ELF-1 (cell line): ENCODE measurements around the gene MACF1.
A peak's percentile ranks its signal among the peaks of the same experiment; 100 is the strongest.
"Not testable (repeated sequence)": the region's sequence is repeated elsewhere in the genome, so short reads cannot be mapped to it uniquely, and the experiment has no call there.

Experiments
- DNase-seq: peaks from one replicate; pipeline ENCODE4 v3.0.0-alpha.2; 2016; ENCODE audit warnings: low read depth, low spot score

Gene MACF1

GRCh38 chr1:39178541-39179431, 25.7 kb upstream of the MACF1 start:
- DNase-seq = no peak

GRCh38 chr1:39181311-39181710, 23.2 kb upstream of the MACF1 start:
- DNase-seq = no peak

DNA sequence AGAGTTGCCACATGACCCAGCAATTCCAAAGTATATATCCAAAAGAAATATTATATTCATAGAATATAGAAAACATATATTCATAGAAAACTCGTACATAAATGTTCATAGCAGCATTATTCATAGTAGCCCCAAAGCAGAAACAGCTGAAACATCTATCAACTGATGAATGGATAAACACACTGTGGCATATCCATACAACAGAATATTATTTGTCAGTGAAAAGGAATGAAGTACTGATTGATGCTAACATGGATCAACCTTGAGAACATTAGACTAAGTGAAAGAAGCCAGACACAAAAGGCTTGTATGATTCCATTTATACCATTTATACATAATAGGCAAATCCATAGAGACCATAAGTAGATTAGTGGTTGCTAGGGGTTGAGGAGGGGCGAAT, 21.7 kb upstream of the MACF1 start:
- DNase-seq = no peak

GRCh38 chr1:39183503-39184353, 20.8 kb upstream of the MACF1 start:
- peak; percentile 80 for DNase-seq

GRCh38 chr1:39184354-39184818, 20.1 kb upstream of the MACF1 start:
- DNase-seq = no peak

DNA sequence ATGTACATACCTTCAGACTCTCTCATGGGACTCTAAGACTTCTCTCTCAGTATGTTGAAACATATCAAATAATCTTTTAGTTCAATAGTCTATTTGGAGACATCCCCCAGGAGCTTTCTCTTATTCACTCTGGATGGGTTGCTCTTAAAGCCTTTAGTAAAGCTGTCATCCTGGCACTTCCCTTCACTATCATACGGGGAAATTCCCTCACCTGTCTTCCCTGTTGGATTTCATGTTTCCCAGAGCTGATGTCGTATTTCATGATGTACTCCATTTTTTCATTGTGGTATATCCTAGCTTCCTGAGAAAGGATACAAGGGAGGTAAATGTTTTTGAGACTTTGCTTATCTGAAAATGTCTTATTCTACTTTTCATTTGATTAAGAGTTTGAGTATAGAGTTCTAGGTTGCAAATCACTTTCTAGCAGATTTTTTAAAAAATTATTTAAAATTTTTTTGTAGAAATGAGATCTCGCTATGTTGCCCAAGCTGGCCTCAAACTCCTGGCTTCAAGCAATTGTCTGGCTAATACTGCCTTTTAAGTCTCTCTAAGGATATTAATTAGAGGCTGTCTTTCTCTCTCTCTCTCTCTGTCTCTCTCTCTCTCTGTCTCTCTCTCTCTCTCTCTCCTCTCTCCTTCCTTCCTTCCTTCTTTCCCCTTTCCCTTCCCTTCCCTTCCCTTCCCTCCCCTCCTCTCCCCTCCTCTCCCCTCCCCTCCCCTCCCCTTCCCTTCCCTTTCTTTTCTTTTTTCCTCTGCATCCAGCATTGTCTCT, 17.0 kb upstream of the MACF1 start:
- no peak for DNase-seq

- DNase-seq = no peak
Observed at GRCh38 chr1:39189592-39190041, 14.9 kb upstream of the MACF1 start.

GRCh38 chr1:39190096-39190495, 14.4 kb upstream of the MACF1 start:
- DNase-seq = no peak

GRCh38 chr1:39194398-39195051, 10.0 kb upstream of the MACF1 start:
- DNase-seq = no peak

DNA sequence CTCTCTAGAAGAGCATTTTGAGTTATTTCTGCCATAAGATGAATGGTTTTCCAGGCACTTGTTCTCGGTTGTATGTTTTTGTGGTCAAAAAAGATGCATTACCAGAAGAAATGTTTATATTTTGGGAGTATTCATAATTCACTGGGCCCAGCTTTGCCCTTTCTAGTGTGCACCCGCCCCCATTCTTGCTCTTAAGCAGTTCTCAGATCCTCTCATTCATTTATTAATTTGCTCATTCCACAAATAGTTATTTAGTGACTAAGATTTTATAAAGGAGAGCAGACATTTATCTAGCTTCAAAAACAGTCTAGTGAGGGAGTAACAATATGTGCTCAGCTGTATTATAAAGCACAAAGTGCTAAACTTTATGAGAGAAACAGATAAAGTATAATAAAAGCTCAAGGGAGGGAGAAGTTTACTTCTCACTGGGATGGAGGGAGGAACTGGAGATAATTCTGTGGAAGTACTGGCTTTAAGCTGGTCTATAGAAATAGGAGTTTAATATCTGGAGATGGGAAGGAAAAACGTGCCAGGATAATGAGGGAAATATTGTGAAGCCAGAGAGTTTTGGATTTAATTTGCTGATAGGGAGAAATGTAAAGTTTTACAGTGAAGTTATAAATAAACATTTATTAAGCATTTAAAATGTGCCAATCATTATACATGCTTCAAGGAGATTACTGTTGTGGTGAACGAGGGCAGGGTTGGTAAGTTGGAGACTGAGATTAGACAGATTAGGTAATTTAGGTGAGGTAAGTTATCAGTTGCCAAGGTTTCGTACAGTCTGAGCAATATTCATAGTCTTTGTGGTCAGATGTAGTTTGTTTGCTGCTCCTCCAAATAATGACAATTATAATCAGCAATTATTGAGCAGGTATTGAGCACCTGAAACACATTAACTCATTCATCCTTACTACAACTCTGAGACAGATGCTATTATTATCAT, 9.1 kb upstream of the MACF1 start:
- DNase-seq = no peak

GRCh38 chr1:39196244-39197215, 8.0 kb upstream of the MACF1 start:
- DNase-seq = no peak

- no peak for DNase-seq
Observed at GRCh38 chr1:39199593-39199992, 4.9 kb upstream of the MACF1 start.

- DNase-seq = peak; percentile 95
Observed at GRCh38 chr1:39205102-39205780, 746 bp downstream of the MACF1 start.

DNA sequence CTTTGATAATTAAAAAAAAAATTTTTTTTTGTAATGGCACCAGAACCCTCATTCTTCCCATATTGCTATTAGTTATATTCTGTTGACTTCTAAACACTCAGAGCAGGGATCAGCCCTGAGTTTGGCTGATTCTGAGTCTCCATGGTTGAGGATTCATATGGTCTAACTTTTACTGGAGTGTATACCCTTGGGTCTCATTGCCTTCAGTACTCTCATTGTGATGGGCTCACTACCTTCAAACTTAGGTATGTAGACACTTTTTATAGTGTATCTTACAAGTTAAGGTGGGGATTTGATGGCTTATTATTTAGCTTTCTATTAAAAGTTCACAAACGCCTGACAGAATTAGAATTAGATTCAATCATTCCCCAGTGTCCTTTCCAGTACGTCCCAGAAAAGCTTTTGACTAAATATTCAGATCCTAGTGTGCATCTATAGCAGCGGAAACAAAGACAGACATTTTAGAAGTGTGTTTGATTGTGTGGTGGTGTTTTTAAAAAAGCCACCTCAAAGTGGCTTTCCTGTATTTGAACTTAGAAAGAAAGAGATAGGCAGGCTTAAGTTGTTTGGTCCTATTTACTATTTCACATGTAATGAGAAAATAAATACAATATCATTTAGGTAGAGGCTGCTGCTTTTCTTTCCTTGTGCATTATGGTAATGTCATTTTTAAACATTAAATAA, 1.4 kb downstream of the MACF1 start:
- DNase-seq = no peak

DNA sequence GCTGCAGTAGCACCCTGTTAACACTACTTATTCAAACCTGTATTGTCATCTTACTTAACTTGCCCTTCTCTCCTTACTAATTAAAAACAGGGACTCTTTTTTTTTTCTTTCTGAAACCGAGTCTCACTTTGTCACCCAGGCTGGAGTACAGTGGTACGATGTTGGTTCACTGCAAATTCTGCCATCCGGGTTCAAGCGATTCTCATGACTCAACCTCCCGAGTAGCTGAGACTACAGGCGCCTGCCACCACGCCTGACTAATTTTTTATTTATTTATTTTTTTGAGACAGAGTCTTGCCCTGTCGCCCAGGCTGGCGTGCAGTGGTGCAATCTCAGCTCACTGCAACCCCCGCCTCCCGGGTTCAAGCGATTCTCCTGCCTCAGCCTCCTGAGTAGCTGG, 3.9 kb downstream of the MACF1 start:
- not testable (repeated sequence) for DNase-seq

DNA sequence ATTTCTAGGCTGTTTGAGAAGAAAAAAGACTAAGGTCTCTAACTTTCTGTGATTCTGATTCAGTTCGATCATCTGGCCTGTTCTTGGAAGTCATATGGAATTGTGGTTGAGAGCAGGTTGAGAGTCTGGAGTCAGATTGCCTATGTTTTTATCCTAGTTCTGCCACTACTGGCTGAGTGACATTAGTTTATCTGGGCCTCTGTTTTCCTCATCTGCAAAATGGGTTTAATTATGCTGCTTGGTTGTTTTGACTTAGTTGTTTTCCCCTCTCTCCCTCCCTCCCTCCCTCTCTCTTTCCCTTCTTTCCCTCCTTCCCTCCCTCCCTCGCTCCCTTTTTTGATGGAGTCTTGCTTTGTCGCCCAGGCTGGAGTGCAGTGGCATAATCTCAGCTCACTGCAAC, 6.2 kb downstream of the MACF1 start:
- no peak for DNase-seq

GRCh38 chr1:39212499-39212898, 8.0 kb downstream of the MACF1 start:
- no peak for DNase-seq
